Measurements from ENCODE around the gene DGKZ. TPM values are rescaled to one million over a fixed set of nuclear protein-coding genes. Genes with fewer than 3 reads are reported as not detected.

DGKZ gene
- total RNA-seq (50.6 TPM), polyA plus RNA-seq (ENCODE audit: insufficient read depth, low read depth, low replicate concordance) (48.5 TPM)
- long read RNA-seq, donor 1, partial matches to known transcripts: 5 of 11 reads
- long read RNA-seq, donor 1, other reads (novel, unspliced or antisense): 0 of 11 reads
- long read RNA-seq, donor 2, partial matches to known transcripts: 799 of 802 reads
- long read RNA-seq, donor 2, other reads (novel, unspliced or antisense): 0 of 802 reads
- long read RNA-seq, donor 3, partial matches to known transcripts: 0 of 2 reads
- long read RNA-seq, donor 3, other reads (novel, unspliced or antisense): 0 of 2 reads
- long read RNA-seq, donor 4: 0 reads
- long read RNA-seq, donor 5: 0 reads
- long read RNA-seq, donor 6, partial matches to known transcripts: 5 of 8 reads
- long read RNA-seq, donor 6, other reads (novel, unspliced or antisense): 0 of 8 reads
- long read RNA-seq, donor 7, partial matches to known transcripts: 13 of 26 reads
- long read RNA-seq, donor 7, other reads (novel, unspliced or antisense): 9 of 26 reads
- long read RNA-seq, donor 8, partial matches to known transcripts: 0 of 2 reads
- long read RNA-seq, donor 8, other reads (novel, unspliced or antisense): 0 of 2 reads
- long read RNA-seq, donor 9, partial matches to known transcripts: 8 of 9 reads
- long read RNA-seq, donor 9, other reads (novel, unspliced or antisense): 0 of 9 reads
- long read RNA-seq, donor 10, partial matches to known transcripts: 1,103 of 1,103 reads
- long read RNA-seq, donor 10, other reads (novel, unspliced or antisense): 0 of 1,103 reads

- Histone ChIP-seq H3K27ac (ENCODE audit: low read depth in 2 of 2, low read length in 2 of 2) (peak within 1 kb of the TSS; percentile 45 to 63), H3K9ac (ENCODE audit: low read length in 3 of 3) (peak within 1 kb of the TSS; percentile 23 to 86 (median 52)), H3K27me3 (ENCODE audit: control insufficient read depth, insufficient read depth, low read length) (no peaks in the 10 kb centered on the region), H3K36me3 (ENCODE audit: control insufficient read depth in 2 of 3, insufficient read depth in 3 of 3, low read length in 3 of 3) (no peaks in the 10 kb centered on the region), H3K9me3 (ENCODE audit: control insufficient read depth in 2 of 3, insufficient read depth in 1 of 3, low read length in 3 of 3) (no peaks in the 10 kb centered on the region), H3K4me1 (ENCODE audit: control insufficient read depth in 2 of 3, insufficient read depth in 2 of 3, low read depth in 1 of 3, low read length in 3 of 3) (peaks cover 0 to 35% (median 12%) of the 10 kb centered on the region in 3 donors), H3K4me3 (ENCODE audit: low read length in 3 of 3) (peak within 1 kb of the TSS; percentile 45 to 91 (median 71))
- peak; percentile 94 for TF ChIP-seq CTCF (IDR thresholded peaks at IDR 0.05; ENCODE audit: borderline replicate concordance, extremely low read depth, insufficient read depth)
- FAIRE-seq (no peak), DNase-seq (peak; percentile 86 to 95 (median 91))
- intact Hi-C loops (cut with DNase I): no loop called here
These were observed at the start of gene DGKZ for GRCh38 chr11:46346886-46347636. Gene DGKZ, plus strand, starts transcription at chr11:46347463. Its CDS starts 197 bp downstream, at chr11:46347660.

GRCh38 chr11:46298699-46299433 lies 48.4 kb upstream of the DGKZ start:
- H3K9ac ChIP-seq (ENCODE audit: low read length in 3 of 3): no peak overlapping the region
- H3K9me3 ChIP-seq (ENCODE audit: control insufficient read depth in 2 of 3, insufficient read depth in 1 of 3, low read length in 3 of 3): no peaks in the 10 kb centered on the region
- no peaks in the 10 kb centered on the region for H3K27me3 ChIP-seq (ENCODE audit: control insufficient read depth, insufficient read depth, low read length)
- intact Hi-C loops (cut with DNase I): no loop called here
- peaks cover 0 to 8% (median 0%) of the 10 kb centered on the region in 3 donors for H3K4me1 ChIP-seq (ENCODE audit: control insufficient read depth in 2 of 3, insufficient read depth in 2 of 3, low read depth in 1 of 3, low read length in 3 of 3)
- TF ChIP-seq CTCF (IDR thresholded peaks at IDR 0.05; ENCODE audit: borderline replicate concordance, extremely low read depth, insufficient read depth): no peak
- FAIRE-seq (no peak), DNase-seq (no peak)
- no peak overlapping the region for H3K27ac ChIP-seq (ENCODE audit: low read depth in 2 of 2, low read length in 2 of 2)
- H3K4me3 ChIP-seq (ENCODE audit: low read length in 3 of 3): no peak overlapping the region
- H3K36me3 ChIP-seq (ENCODE audit: control insufficient read depth in 2 of 3, insufficient read depth in 3 of 3, low read length in 3 of 3): no peaks in the 10 kb centered on the region

- no peaks in the 10 kb centered on the region for H3K9me3 ChIP-seq (ENCODE audit: control insufficient read depth in 2 of 3, insufficient read depth in 1 of 3, low read length in 3 of 3)
- H3K9ac ChIP-seq (ENCODE audit: low read length in 3 of 3): no peak overlapping the region
- no peak overlapping the region for H3K4me3 ChIP-seq (ENCODE audit: low read length in 3 of 3)
- no peak overlapping the region for H3K27ac ChIP-seq (ENCODE audit: low read depth in 2 of 2, low read length in 2 of 2)
- H3K4me1 ChIP-seq (ENCODE audit: control insufficient read depth in 2 of 3, insufficient read depth in 2 of 3, low read depth in 1 of 3, low read length in 3 of 3): peaks cover 0 to 8% (median 0%) of the 10 kb centered on the region in 3 donors
- DNase-seq (no peak), FAIRE-seq (no peak)
- no peak for TF ChIP-seq CTCF (IDR thresholded peaks at IDR 0.05; ENCODE audit: borderline replicate concordance, extremely low read depth, insufficient read depth)
- no peaks in the 10 kb centered on the region for H3K36me3 ChIP-seq (ENCODE audit: control insufficient read depth in 2 of 3, insufficient read depth in 3 of 3, low read length in 3 of 3)
- intact Hi-C loops (cut with DNase I): no loop called here
- H3K27me3 ChIP-seq (ENCODE audit: control insufficient read depth, insufficient read depth, low read length): no peaks in the 10 kb centered on the region
These were observed 47.8 kb upstream of the DGKZ start for GRCh38 chr11:46299451-46299961.

Measured in kidney (tissue), 22 donors.